GM12875 (cell line): ENCODE data around the gene SNX24.
"Not testable (repeated sequence)": the region's sequence is repeated elsewhere in the genome, so short reads cannot be mapped to it uniquely, and the experiment has no call there.

ENCODE experiments used
- H3K4me3 ChIP-seq: one replicate; pipeline ENCODE4 v1.5.1; 2011; ENCODE audit warnings: low read depth, low read length, control low read depth
- CTCF ChIP-seq: IDR thresholded peaks from 2 replicates; pipeline ENCODE4 v1.5.1; 2011; ENCODE audit warnings: low read depth, mild to moderate bottlenecking, control low read depth, inconsistent platforms, low read length, moderate library complexity, borderline replicate concordance; ENCODE audit not compliant: insufficient read depth

SNX24 gene

GRCh38 chr5:122902263-122902662 is 56.9 kb downstream of the SNX24 start:
- H3K4me3 ChIP-seq: no peak overlapping the region
- no peak for TF ChIP-seq CTCF

GRCh38 chr5:122906768-122907167 is 61.4 kb downstream of the SNX24 start:
- H3K4me3 ChIP-seq: no peak overlapping the region
- TF ChIP-seq CTCF: no peak

GRCh38 chr5:122907276-122907675 is 61.9 kb downstream of the SNX24 start:
- no peak for TF ChIP-seq CTCF
- H3K4me3 ChIP-seq: no peak overlapping the region

GRCh38 chr5:122908108-122908507 is 62.7 kb downstream of the SNX24 start:
- no peak for TF ChIP-seq CTCF
- H3K4me3 ChIP-seq: no peak overlapping the region

- no peak for TF ChIP-seq CTCF
Observed at GRCh38 chr5:122908662-122909061, 63.2 kb downstream of the SNX24 start.

GRCh38 chr5:122909470-122910100 is 64.2 kb downstream of the SNX24 start:
- no peak overlapping the region for H3K4me3 ChIP-seq
- TF ChIP-seq CTCF: no peak

More at GRCh38 chr5:122908662-122909061, 63.2 kb downstream of the SNX24 start:
- no peak overlapping the region for H3K4me3 ChIP-seq

- H3K4me3 ChIP-seq: not testable (repeated sequence)
Observed at GRCh38 chr5:122913436-122913835, 68.0 kb downstream of the SNX24 start.
